Brain microvascular endothelial cell (primary cell): ENCODE measurements around the gene RNF26.

Experiments
- DNase-seq: peaks from one replicate; pipeline ENCODE4 v3.0.0-alpha.2; 2020
- H3K27ac ChIP-seq: fragments of 250-450 bp; sonication (Bioruptor Pico); 2 replicates; pipeline ENCODE4 v1.5.1; 2020; ENCODE audit warnings: mild to moderate bottlenecking, moderate library complexity
- H3K27me3 ChIP-seq: fragments of 250-450 bp; sonication (Bioruptor Pico); replicated peaks from 2 replicates; pipeline ENCODE4 v1.5.1; 2020; ENCODE audit warnings: mild to moderate bottlenecking
- H3K36me3 ChIP-seq: fragments of 250-450 bp; sonication (Bioruptor Pico); replicated peaks from 2 replicates; pipeline ENCODE4 v1.5.1; 2020; ENCODE audit warnings: mild to moderate bottlenecking
- H3K4me3 ChIP-seq: 2 replicates; pipeline ENCODE4 v1.5.1; 2011; ENCODE audit warnings: low read depth, mild to moderate bottlenecking, control low read depth, low read length, moderate library complexity
- in situ Hi-C: cut with HindIII; loops from 2 replicates; pipeline ENCODE4 v1.10.0; 2017; ENCODE audit warnings: low sequenced_read_pairs, low pct_ligation_motif_present
- TF ChIP-seq, protein P1 (sequence below): IDR thresholded peaks from 2 replicates; pipeline ENCODE4 v1.5.1; 2011; ENCODE audit warnings: low read depth, mild to moderate bottlenecking, moderate library complexity, low read length, control low read depth, inconsistent platforms; ENCODE audit errors: missing control alignments

The RNF26 gene

DNA sequence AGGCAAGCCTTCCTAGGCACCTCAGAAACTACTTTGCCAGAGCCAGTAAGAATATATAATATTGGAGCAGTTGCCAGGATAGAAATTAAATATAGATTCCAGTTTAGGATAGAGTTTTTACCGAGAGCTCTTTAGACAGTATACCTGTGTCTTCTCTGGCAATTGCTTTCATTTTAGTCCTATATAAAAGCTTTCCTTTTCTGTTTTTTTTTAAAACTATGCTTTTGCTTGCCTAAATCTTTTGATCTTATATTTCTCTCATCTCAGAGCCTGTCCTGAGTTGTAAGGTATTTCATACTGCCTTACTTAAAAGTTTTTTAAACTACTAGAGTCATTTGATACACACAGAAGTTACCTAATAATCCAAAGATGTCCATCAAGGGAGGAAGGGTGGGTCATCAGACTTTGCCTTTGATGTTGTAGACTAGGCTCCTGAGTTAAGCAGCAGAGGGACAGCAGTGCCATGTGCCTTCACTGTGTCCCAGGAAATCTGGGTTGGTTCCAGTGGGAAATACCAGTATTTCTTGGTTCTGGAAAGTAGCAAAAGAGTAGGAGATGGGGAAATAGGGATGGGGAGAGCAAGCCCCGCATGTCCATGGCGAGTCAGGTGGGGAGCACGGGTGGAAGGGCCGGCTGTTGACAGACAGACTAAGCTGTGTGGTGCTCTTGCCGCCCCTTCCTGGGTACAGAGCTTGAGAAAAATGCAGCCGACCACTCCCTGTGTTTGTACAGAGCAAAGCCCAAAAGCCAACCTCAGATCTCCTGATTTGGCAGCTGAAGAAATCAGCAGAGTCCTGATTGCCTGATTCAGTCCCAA, 28.6 kb upstream of the RNF26 start:
- H3K27ac ChIP-seq, result no peak overlapping the region
- TF ChIP-seq, protein P1, sequence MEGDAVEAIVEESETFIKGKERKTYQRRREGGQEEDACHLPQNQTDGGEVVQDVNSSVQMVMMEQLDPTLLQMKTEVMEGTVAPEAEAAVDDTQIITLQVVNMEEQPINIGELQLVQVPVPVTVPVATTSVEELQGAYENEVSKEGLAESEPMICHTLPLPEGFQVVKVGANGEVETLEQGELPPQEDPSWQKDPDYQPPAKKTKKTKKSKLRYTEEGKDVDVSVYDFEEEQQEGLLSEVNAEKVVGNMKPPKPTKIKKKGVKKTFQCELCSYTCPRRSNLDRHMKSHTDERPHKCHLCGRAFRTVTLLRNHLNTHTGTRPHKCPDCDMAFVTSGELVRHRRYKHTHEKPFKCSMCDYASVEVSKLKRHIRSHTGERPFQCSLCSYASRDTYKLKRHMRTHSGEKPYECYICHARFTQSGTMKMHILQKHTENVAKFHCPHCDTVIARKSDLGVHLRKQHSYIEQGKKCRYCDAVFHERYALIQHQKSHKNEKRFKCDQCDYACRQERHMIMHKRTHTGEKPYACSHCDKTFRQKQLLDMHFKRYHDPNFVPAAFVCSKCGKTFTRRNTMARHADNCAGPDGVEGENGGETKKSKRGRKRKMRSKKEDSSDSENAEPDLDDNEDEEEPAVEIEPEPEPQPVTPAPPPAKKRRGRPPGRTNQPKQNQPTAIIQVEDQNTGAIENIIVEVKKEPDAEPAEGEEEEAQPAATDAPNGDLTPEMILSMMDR, result no peak
- no peak overlapping the region for H3K4me3 ChIP-seq
- no peak for DNase-seq
- in situ Hi-C loops, result no loop called here
- peaks cover 18% of the 10 kb centered on the region for H3K36me3 ChIP-seq
- no peaks in the 10 kb centered on the region for H3K27me3 ChIP-seq

DNA sequence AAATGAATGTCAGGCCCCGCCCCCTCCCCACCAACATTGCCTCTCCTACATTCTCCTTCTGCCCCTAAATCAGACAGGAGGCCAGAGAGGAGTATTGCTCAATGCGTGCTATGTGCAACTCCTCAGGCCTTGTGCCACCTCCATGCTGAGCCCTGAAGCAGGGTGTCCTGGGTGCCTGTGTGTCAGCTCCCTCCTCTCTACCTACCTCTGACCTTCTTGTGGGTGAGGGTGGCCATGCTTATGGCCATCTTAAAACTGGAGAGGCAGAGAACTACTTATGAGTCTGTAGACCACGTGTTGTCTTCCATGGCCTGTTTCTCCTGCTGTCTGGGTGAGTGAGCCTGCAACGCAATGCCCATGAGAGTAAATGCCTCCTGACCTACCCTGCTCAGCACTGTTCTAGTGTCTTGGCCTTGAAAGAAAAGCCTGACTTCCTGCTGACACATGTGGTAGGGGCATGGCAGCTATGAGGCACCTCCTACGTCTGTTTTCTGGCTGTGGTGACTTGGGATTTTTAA, 27.9 kb upstream of the RNF26 start:
- no peak overlapping the region for H3K27ac ChIP-seq
- peak; percentile 30 for DNase-seq

DNA sequence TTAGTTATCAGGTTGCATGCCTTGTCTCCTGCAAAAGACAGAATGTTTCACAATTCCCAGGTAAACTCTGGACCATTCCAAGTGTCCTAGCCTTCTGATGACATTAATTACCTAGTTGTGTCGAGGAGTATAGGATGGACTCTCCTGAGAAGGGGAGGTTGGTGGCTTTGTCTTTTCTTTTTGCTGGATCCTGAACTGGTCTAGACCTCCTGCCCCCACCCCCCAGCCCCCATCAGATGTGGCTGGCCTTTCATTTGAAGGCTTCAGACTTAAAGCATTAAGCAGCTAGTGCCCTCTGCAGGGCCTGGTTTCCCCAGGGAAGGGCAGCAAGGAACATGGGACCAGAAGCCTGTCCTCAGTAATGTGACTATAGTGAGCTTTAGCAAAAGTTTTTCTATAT, 27.1 kb upstream of the RNF26 start:
- no peak for DNase-seq
- TF ChIP-seq, protein P1, result peak; percentile 44
- H3K36me3 ChIP-seq, result peaks cover 17% of the 10 kb centered on the region
- H3K27ac ChIP-seq, result no peak overlapping the region
- H3K4me3 ChIP-seq, result no peak overlapping the region
- in situ Hi-C loops, result no loop called here
- no peaks in the 10 kb centered on the region for H3K27me3 ChIP-seq

More for the DNA sequence above, 27.9 kb upstream of the RNF26 start:
- Histone ChIP-seq H3K27me3 (no peaks in the 10 kb centered on the region), H3K36me3 (peaks cover 18% of the 10 kb centered on the region), H3K4me3 (no peak overlapping the region)
- in situ Hi-C loops, result no loop called here
- TF ChIP-seq, protein P1, result no peak

DNA sequence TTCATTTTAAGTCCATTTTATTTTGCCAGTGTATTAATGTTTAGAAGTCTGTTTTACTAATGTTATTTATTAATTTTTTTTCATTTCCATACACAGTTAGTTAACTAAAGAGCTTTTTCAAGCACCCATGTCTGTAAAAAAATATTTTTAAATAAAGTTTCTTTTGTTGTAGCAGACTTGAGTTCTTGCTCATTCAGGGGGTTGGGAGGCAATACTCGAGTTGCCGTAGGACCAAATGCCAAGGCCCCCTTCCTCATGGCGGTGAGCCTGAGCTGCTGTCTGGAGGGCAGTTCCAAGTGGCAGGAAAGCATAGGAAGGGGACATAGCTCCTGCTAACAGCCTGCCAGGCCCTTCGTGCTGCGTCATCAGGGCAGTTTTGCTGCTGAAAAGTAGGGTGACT, 26.4 kb upstream of the RNF26 start:
- peaks cover 13% of the 10 kb centered on the region for H3K36me3 ChIP-seq
- H3K27ac ChIP-seq, result no peak overlapping the region
- in situ Hi-C loops, result no loop called here
- TF ChIP-seq, protein P1, result no peak
- H3K4me3 ChIP-seq, result no peak overlapping the region
- H3K27me3 ChIP-seq, result no peaks in the 10 kb centered on the region
- no peak for DNase-seq

DNA sequence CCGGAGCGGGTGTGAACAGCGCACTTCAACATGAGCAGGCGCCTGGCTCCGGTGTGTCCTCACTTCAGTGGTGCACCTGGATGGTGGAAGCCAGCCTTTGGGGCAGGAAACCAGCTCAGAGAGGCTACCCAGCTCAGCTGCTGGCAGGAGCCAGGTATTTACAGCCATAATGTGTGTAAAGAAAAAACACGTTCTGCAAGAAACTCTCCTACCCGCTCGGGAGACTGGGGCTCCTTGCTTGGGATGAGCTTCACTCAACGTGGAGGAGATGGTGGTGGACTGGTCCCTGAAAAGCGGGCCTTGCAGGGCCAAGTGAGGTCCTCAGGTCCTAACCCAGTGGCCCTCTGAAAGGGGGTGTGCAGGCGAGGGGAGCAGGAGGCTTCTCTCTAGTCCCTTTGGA, 24.9 kb upstream of the RNF26 start:
- Histone ChIP-seq H3K27ac (no peak overlapping the region), H3K4me3 (no peak overlapping the region), H3K27me3 (no peaks in the 10 kb centered on the region), H3K36me3 (peaks cover 5% of the 10 kb centered on the region)
- TF ChIP-seq, protein P1, result no peak
- in situ Hi-C loops, result no loop called here
- no peak for DNase-seq
